Activated naive CD4-positive, alpha-beta T cell treated with anti-CD3 and anti-CD28 coated beads, Interleukin-2, amount 50 U/mL, for 24 hours (primary cell): ENCODE results near the gene MICB.
A peak's percentile ranks its signal among the peaks of the same experiment; 100 is the strongest.

Source experiments
- H3K27ac Mint-ChIP-seq: one replicate; pipeline ENCODE4 v1.8.0; 2021; ENCODE audit warnings: mild to moderate bottlenecking, mixed read lengths
- H3K27me3 Mint-ChIP-seq: one replicate; pipeline ENCODE4 v1.8.0; 2021; ENCODE audit warnings: mixed read lengths
- H3K36me3 Mint-ChIP-seq: one replicate; pipeline ENCODE4 v1.8.0; 2021; ENCODE audit warnings: mixed read lengths
- H3K4me1 Mint-ChIP-seq: one replicate; pipeline ENCODE4 v1.8.0; 2021; ENCODE audit warnings: mixed read lengths
- H3K4me3 Mint-ChIP-seq: one replicate; pipeline ENCODE4 v1.8.0; 2021; ENCODE audit warnings: mild to moderate bottlenecking, mixed read lengths
- H3K9me3 Mint-ChIP-seq: one replicate; pipeline ENCODE4 v1.8.0; 2021; ENCODE audit warnings: mixed read lengths

MICB gene

DNA sequence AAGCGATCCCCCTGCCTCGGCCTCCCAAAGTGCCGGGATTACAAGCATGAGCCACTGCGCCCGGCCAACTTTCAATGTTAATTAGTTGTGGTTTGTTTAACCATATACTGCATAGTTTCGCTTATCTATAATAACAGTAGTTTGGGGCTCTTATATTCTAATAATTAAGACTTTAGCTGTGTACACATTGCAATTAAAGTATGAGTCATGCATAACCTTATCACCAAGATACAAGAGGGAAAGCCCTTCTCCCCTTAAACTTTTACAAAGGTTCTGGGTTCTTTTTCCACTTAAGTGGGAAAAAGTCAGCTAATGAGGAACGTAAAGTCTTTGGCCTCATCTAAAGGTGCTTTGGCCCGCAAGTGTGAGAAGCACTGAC is 27.6 kb downstream of the MICB start:
- H3K27ac Mint-ChIP-seq = no peak overlapping the region
- no peak overlapping the region for H3K4me3 Mint-ChIP-seq
- H3K36me3 Mint-ChIP-seq = no peaks in the 10 kb centered on the region
- H3K27me3 Mint-ChIP-seq = no peaks in the 10 kb centered on the region
- no peaks in the 10 kb centered on the region for H3K9me3 Mint-ChIP-seq
- peaks cover 5% of the 10 kb centered on the region for H3K4me1 Mint-ChIP-seq

DNA sequence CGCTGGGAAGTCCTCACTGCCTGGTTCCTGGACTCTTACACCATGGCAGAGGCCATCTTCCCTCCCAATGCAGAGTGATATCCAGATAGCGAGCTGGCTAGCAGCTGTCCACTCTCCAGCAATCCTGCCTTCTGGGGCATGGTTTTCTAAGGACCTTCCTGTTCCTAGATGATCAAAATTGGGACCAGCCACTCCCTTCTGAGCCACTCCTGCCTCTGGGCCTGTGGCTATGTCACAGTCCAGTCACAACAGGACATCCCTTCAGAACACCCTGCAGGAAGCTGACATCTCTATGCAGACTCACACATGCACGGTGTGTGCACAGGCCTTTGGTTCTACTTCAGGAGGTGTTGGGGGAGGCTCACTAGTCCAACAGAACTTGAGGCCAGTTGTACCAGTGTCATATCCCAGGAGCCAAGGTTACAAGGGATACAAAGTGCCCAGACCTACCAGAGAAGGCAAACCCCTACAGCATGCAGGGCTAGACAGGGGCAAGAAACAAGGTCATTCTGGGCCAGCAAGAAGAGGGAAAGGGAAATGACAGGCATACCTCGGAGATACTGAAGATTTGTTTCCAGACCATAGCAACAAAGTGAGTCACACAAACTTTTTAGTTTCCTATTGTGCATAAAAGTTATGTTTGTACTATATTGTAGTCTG is 28.1 kb downstream of the MICB start:
- Mint-ChIP-seq H3K27me3 (no peaks in the 10 kb centered on the region), H3K4me3 (no peak overlapping the region), H3K4me1 (peaks cover 8% of the 10 kb centered on the region), H3K9me3 (no peaks in the 10 kb centered on the region), H3K36me3 (no peaks in the 10 kb centered on the region), H3K27ac (no peak overlapping the region)

DNA sequence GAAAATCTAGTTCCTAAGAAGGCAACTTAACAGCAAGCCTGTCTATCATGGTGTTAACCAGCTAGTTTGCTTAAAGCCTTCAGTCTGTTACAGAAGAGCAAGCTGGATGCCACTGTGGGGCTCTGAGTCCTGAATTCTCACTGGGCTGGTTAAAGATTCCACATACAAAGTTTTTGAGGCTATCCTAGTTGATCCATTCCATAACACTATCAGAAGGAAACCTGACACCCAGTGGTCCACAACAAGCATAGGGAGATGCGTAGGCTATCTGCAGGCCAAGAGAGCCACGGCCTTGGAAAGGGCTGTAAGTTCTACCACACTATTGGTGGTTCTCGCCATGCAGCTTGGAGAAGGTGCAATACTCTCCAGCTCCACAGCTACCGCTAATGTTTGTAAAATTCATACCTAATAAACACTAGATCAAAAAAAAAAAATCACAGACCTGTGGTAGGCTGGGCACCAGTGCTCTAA is 30.4 kb downstream of the MICB start:
- no peaks in the 10 kb centered on the region for H3K27me3 Mint-ChIP-seq
- H3K27ac Mint-ChIP-seq = no peak overlapping the region
- peaks cover 19% of the 10 kb centered on the region for H3K4me1 Mint-ChIP-seq
- H3K9me3 Mint-ChIP-seq = no peaks in the 10 kb centered on the region
- peaks cover 6% of the 10 kb centered on the region for H3K36me3 Mint-ChIP-seq
- H3K4me3 Mint-ChIP-seq = no peak overlapping the region

DNA sequence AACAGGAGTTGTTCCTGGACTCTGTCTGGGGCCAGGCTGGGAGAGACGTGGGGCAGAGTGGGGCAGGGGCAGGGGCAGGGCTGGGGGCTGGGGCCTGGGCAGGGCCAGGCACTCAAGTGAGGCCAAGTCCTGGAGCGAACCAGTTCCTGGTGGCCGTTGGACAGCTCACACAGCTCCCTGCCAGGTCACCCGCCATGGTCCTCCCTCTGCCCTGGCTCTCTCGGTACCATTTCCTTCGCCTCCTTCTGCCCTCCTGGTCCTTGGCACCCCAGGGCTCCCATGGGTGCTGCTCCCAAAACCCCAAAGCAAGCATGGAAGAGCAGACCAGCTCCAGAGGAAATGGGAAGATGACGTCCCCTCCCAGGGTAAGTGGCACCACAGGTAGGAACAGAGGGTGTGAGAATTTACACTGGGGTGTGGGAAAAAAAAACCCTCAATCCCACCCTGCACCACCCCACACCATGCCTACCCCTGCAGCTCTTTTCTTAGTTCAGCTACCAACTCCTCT is 30.9 kb downstream of the MICB start, which contains the start of gene MCCD1:
Gene MCCD1 (plus strand): TSS at position 142 of the 508 bp plus-strand sequence. CDS start 53 bp downstream, at position 195.
- no peak within 1 kb of the TSS for H3K4me3 Mint-ChIP-seq
- peaks cover 20% of the 10 kb centered on the region for H3K4me1 Mint-ChIP-seq
- no peak within 1 kb of the TSS for H3K27ac Mint-ChIP-seq
- no peaks in the 10 kb centered on the region for H3K27me3 Mint-ChIP-seq
- H3K36me3 Mint-ChIP-seq = peaks cover 7% of the 10 kb centered on the region
- no peaks in the 10 kb centered on the region for H3K9me3 Mint-ChIP-seq

DNA sequence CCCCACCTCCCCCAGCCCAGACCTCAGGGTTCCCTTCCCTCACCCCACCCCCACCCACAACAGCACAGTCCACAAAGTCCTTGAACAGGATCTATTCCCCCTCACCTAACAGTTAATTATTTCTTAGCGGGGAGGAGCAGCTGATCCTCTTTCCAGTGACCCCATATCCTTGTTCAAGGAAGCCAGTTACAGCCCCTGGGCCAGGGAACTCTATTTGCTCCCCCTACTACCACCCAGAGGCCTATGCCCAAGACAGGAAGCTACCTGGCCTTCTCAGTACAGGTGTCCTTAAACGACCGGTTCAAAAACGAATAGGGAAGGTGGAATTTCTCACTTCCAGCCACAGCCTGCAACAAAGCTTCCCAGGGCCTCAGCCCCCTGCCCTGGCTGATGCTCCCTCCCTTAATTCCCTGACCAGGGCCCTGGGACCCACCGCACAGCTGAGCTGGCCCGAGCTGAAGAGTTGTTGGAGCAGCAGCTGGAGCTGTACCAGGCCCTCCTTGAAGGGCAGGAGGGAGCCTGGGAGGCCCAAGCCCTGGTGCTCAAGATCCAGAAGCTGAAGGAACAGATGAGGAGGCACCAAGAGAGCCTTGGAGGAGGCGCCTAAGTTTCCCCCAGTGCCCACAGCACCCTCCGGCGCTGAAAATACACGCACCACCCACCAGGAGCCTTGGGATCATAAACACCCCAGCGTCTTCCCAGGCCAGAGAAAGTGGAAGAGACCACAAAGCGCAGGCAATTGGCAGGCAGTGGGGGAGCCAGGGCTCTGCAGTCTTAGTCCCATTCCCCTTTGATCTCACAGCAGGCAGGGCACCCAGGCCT is 31.6 kb downstream of the MICB start:
- Mint-ChIP-seq H3K36me3 (peaks cover 7% of the 10 kb centered on the region), H3K27me3 (no peaks in the 10 kb centered on the region), H3K9me3 (no peaks in the 10 kb centered on the region), H3K4me1 (peaks cover 20% of the 10 kb centered on the region), H3K4me3 (no peak overlapping the region), H3K27ac (no peak overlapping the region)

DNA sequence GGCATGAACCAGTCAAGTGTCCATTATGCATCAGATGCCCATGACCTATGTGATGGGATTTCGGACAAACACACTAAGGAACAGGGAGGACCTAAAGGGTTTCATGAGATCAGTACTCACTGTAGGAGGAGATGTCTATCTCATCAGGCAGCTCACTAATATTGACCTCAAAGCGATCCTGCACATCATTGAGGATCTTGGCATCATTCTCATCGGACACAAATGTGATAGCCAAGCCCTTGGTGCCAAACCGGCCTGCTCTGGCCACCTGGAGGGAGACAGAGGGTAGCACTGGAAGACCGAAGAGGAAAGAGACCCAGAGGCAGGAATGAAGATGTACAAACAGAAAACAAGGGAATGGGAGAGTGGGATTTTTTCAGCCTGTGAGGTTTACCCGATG is 32.7 kb downstream of the MICB start:
- no peak overlapping the region for H3K4me3 Mint-ChIP-seq
- H3K9me3 Mint-ChIP-seq = no peaks in the 10 kb centered on the region
- no peaks in the 10 kb centered on the region for H3K27me3 Mint-ChIP-seq
- H3K4me1 Mint-ChIP-seq = peaks cover 28% of the 10 kb centered on the region
- no peak overlapping the region for H3K27ac Mint-ChIP-seq
- peaks cover 12% of the 10 kb centered on the region for H3K36me3 Mint-ChIP-seq

DNA sequence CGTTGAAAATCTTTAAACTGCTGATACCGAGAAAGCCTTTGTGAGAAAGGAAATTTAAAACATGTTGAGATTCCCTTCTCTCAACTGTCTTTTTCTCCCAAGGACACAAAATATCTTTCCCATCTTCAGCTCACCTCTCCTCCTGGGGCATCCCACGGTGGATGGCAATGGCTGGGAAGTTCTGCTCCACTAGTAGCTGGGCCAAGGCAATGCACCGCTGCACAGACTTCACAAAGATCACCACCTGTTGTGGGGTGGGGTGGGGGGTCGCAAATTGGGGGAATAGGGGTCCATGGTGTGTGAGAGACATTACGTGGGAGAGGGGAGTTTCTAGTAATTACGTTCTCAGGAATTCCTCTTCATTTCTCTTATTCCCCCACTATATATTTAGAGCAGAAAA is 33.2 kb downstream of the MICB start:
- H3K9me3 Mint-ChIP-seq = no peaks in the 10 kb centered on the region
- peaks cover 17% of the 10 kb centered on the region for H3K36me3 Mint-ChIP-seq
- no peaks in the 10 kb centered on the region for H3K27me3 Mint-ChIP-seq
- H3K4me1 Mint-ChIP-seq = peaks cover 33% of the 10 kb centered on the region
- no peak overlapping the region for H3K27ac Mint-ChIP-seq
- H3K4me3 Mint-ChIP-seq = no peak overlapping the region

DNA sequence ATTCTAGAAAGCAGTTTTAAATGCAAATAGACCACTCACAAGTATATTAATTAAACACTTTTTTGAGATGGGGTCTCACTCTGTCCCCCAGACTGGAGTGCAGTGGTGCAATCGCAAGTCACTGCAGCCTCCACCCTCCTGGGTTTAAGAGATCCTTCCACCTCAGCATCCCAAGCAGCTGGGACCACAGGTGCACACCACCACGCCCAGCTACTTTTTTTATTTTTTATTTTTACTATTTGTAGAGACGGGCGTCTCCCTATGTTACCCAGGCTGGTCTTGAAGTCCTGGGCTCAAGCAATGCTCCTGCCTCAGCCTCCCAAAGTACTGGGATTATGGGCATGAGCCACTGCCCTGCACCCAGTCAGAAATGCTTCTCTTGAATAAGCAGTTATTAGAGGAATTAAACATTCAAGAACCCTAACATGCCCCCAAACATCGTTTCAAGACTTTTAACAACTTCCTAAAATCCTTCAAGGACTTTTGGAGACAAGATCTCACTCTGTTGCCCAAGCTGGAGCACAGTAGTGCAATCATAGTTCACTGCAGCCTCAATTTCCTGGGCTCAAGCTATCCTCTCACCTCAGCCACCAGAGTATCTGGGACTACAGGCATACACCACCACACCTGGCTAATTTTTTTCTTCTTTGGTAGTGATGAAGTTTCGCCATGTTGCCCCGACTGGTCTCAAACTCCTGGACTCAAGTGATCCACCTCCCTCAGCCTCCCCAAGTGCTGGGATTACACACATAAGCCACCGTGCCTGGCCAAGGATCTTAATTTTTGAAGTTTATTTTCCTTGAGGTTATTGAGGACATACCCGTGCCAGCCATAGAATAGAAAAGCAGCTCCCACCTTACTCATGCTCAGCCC is 34.1 kb downstream of the MICB start:
- Mint-ChIP-seq H3K36me3 (peaks cover 20% of the 10 kb centered on the region), H3K27ac (peak overlapping the region; percentile 51), H3K4me1 (peaks cover 39% of the 10 kb centered on the region), H3K4me3 (no peak overlapping the region), H3K9me3 (no peaks in the 10 kb centered on the region), H3K27me3 (no peaks in the 10 kb centered on the region)

DNA sequence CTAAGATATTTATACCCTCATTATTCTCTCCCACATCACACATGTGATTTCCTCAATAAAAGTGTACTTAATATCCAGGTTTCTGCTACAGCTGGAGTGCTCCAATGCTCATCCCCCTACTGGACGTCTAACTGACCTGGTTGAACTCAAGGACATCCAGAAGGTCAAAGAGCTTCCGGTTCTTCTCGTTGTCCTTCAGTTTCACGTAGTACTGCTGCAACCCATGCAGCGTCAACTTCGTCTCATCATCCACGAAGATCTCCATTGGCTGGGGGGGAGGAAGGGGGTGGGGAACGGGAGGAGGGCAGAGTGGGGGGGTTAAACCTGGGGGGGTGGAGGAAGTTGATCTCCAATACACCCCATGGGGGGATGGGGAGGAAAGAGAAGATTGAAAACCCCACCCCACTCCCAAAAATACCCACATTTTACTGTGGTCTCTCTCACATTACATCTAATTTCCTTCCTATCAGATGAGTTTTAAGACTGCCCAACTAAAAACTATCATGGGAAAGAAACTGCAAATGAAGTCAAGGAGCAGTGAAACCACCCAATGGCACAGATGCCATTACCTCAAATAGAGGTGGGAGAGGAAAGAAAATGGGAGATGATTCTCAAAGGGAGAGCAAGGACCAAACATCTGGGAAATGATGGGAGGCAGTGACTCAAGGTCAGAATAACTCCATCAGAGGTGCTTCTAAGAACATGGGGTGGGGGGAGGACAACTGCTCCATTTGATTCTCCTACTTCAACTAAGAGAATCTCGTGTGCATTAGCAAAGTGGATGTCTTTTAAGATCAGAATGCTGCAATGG is 34.9 kb downstream of the MICB start:
- no peak overlapping the region for H3K27ac Mint-ChIP-seq
- no peaks in the 10 kb centered on the region for H3K27me3 Mint-ChIP-seq
- no peaks in the 10 kb centered on the region for H3K9me3 Mint-ChIP-seq
- peaks cover 44% of the 10 kb centered on the region for H3K4me1 Mint-ChIP-seq
- H3K4me3 Mint-ChIP-seq = no peak overlapping the region
- H3K36me3 Mint-ChIP-seq = peaks cover 20% of the 10 kb centered on the region

DNA sequence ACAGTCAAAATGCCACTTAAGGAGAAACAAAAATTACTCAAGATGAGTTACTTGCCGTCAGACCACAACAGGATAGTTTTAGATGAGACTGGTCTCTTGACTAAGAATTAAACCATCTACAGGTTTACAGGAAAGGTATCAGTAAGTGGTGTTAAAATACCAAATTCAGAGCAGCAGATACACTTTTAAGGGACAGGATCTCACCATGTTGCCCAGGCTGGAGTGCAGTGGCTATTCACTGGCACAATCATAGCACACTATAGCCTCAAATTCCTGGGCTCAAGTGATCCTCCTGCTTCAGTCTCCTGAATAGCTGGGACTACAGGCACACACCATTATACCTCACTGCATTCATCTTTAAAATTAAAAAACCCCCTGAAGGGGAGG is 35.5 kb downstream of the MICB start:
- H3K36me3 Mint-ChIP-seq = peaks cover 23% of the 10 kb centered on the region
- H3K4me1 Mint-ChIP-seq = peaks cover 48% of the 10 kb centered on the region
- H3K4me3 Mint-ChIP-seq = no peak overlapping the region
- no peaks in the 10 kb centered on the region for H3K9me3 Mint-ChIP-seq
- no peak overlapping the region for H3K27ac Mint-ChIP-seq
- no peaks in the 10 kb centered on the region for H3K27me3 Mint-ChIP-seq

DNA sequence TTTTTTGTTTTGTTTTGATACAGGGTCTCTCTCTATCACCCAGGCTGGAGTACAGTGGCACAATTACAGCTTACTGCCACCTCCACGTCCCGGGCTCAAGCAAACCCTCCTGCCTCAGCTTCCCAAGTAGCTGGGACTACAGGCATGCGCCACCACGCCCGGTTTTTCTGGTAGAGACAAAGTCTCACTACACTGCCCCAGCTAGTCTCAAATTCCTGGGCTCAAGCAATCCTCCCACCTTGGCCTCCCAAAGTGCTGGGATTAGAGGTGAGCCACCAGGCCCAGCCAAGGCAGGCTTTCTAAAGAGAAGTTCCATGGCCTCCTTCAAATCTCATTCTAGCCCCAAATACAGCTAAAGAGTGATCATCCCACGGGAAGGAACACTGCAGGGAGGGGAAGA is 36.1 kb downstream of the MICB start:
- no peaks in the 10 kb centered on the region for H3K27me3 Mint-ChIP-seq
- peaks cover 28% of the 10 kb centered on the region for H3K36me3 Mint-ChIP-seq
- H3K4me3 Mint-ChIP-seq = no peak overlapping the region
- H3K27ac Mint-ChIP-seq = no peak overlapping the region
- peaks cover 54% of the 10 kb centered on the region for H3K4me1 Mint-ChIP-seq
- H3K9me3 Mint-ChIP-seq = no peaks in the 10 kb centered on the region

DNA sequence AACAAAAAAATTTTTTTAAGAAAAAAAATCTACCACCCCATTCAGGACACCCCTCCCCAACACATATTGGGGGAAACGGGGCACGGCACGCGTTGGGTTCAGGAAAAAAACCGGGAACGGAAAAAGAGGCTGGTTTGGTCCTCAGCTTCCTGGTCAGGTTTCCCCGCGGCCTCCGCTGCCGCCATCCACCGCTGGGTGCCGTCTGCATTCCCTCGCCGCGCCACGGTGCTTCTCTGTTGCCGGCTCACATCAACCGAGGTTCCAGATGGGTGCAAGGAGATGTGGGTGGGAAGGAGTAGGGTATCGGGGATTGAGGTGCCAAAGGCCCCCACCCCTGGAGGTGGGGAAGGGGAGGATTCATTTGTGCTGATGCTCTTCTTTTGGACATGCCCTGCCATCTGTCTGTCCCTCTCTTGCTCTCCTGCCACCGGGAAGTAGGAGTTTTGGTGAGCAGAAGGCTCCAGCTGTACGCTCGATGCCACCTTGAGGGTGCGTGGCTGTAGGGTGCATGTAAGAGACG is 36.6 kb downstream of the MICB start:
- peaks cover 59% of the 10 kb centered on the region for H3K4me1 Mint-ChIP-seq

DNA sequence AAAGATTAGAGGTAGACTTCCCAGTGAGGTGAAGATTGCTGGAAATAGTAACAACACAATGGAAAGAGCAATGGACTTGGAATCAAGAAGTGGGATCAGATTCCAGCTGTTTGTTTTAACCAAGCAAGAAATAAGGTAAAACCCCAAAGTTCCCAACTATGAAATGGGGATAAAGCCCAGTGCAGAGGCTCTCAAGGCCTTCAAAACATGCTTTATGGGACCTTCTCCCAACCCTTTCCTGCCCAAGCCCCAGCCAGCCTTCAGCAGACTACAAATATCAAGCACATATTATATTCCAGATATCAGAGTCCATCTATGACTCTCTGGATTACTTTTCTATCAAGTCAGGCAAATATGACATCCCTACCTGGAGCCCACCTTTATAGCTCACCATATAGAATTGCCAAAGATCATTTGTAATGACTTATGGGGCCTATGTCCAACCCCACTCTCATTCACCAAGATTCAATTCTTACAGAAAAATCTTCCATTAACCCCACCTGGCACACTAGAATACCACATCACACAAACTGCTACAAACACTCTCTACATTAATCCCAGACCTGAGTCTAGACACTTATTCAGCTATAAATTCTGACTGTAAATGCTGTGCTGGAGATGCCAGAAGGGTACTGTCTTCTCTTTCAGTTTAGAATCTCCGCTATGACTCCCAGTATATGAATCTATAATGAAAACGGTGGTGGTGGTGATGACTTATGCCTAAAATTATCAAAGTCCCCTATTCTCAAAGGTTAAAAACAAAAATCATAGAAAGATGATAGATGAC is 37.8 kb downstream of the MICB start:
- peak overlapping the region; percentile 76 for H3K27ac Mint-ChIP-seq
- H3K4me1 Mint-ChIP-seq = peaks cover 63% of the 10 kb centered on the region
- peak overlapping the region; percentile 24 for H3K4me3 Mint-ChIP-seq

More for the DNA sequence above, 36.6 kb downstream of the MICB start:
- Mint-ChIP-seq H3K4me3 (no peak overlapping the region), H3K27me3 (no peaks in the 10 kb centered on the region), H3K9me3 (no peaks in the 10 kb centered on the region), H3K36me3 (peaks cover 34% of the 10 kb centered on the region), H3K27ac (no peak overlapping the region)

DNA sequence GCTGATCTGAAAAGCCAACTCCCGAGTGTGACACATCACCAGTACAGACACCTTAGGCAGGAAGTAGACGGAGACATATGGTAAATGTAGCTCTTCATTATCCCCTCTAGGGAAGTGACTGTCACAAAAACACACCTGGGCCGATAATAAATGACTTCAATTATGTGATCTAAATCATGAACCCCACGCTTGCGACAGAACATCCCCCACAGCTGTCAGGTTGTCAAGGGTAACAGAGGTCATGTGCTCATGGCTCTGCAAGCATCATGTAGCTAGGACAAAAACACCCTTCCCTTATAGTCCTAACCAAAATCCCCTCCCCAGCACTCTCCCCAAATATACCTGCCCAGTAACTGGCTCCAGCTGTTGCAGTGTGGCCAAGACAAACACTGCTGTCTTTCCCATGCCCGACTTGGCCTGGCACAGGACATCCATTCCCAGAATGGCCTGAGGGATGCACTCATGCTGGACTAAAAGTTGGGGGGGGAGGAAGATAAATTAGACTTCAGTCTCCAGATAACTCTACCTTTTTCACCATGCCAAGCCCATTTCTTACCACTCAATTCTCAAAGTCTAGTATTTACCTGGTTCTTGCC is 41.0 kb downstream of the MICB start:
- Mint-ChIP-seq H3K27ac (peak overlapping the region; percentile 94), H3K36me3 (peaks cover 43% of the 10 kb centered on the region), H3K27me3 (no peaks in the 10 kb centered on the region), H3K9me3 (no peaks in the 10 kb centered on the region), H3K4me1 (peaks cover 56% of the 10 kb centered on the region), H3K4me3 (peak overlapping the region; percentile 98)

More for the DNA sequence above, 37.8 kb downstream of the MICB start:
- Mint-ChIP-seq H3K36me3 (peaks cover 44% of the 10 kb centered on the region), H3K9me3 (no peaks in the 10 kb centered on the region), H3K27me3 (no peaks in the 10 kb centered on the region)
